Liver (tissue), 9 donors: ENCODE results near the gene CD101. TPM values are rescaled to one million over a fixed set of nuclear protein-coding genes. Genes with fewer than 3 reads are reported as not detected.

Experiments
- DNase-seq: peaks from one replicate; pipeline ENCODE4 v3.0.0-alpha.2; 2017; ENCODE audit warnings: low spot score
- H3K27ac ChIP-seq, 2 donors: one replicate each; pipeline ENCODE4 v1.7.0; 2013; ENCODE audit warnings: inconsistent platforms in 2 of 2, low read length in 2 of 2, control low read depth in 1 of 2, low read depth in 1 of 2, mild to moderate bottlenecking in 1 of 2
- H3K27me3 ChIP-seq, 4 donors: one replicate each; pipeline versions ENCODE4 v1.6.1 to v1.7.0; 2013; ENCODE audit warnings: low read length in 3 of 4, inconsistent platforms in 1 of 4, mild to moderate bottlenecking in 1 of 4, moderate library complexity in 1 of 4; ENCODE audit not compliant: control insufficient read depth in 4 of 4, insufficient read depth in 4 of 4
- H3K36me3 ChIP-seq, 4 donors: one replicate each; pipeline versions ENCODE4 v1.6.1 to v1.7.0; 2013; ENCODE audit warnings: low read length in 3 of 4, mild to moderate bottlenecking in 3 of 4, low read depth in 1 of 4, moderate library complexity in 1 of 4; ENCODE audit not compliant: control insufficient read depth in 4 of 4, insufficient read depth in 3 of 4
- H3K4me1 ChIP-seq, 4 donors: one replicate each; pipeline versions ENCODE4 v1.6.1 to v1.7.0; 2013; ENCODE audit warnings: low read length in 3 of 4, mild to moderate bottlenecking in 3 of 4, moderate library complexity in 1 of 4; ENCODE audit not compliant: control insufficient read depth in 4 of 4, insufficient read depth in 4 of 4
- H3K4me3 ChIP-seq, 3 donors: one replicate each; pipeline versions ENCODE4 v1.6.1 to v1.7.0; 2013; ENCODE audit warnings: low read length in 3 of 3, control low read depth in 1 of 3, low read depth in 1 of 3, mild to moderate bottlenecking in 1 of 3
- H3K9ac ChIP-seq, 2 donors: one replicate each; pipeline ENCODE4 v1.7.0; 2013; ENCODE audit warnings: low read length in 2 of 2, mild to moderate bottlenecking in 2 of 2, moderate library complexity in 2 of 2, control low read depth in 1 of 2, low read depth in 1 of 2
- H3K9me3 ChIP-seq, 4 donors: one replicate each; pipeline versions ENCODE4 v1.6.1 to v1.7.0; 2013; ENCODE audit warnings: low read length in 3 of 4; ENCODE audit not compliant: control insufficient read depth in 4 of 4
- EGR1 ChIP-seq, 2 donors: IDR thresholded peaks; 2 replicates each; pipeline ENCODE4 v1.6.1; 2016 to 2018; ENCODE audit warnings: antibody characterized with exemption in 2 of 2, low read depth in 2 of 2
- FOXA1 ChIP-seq: IDR thresholded peaks from 2 replicates; pipeline ENCODE4 v1.6.1; 2016; ENCODE audit warnings: antibody characterized with exemption
- FOXA2 ChIP-seq: IDR thresholded peaks from 2 replicates; pipeline ENCODE4 v1.6.1; 2016; ENCODE audit warnings: antibody characterized with exemption
- GABPA ChIP-seq, 2 donors: IDR thresholded peaks in 1 of 2; conservative IDR thresholded peaks in 1 of 2; 2 replicates each; pipeline ENCODE4 v1.6.1; 2016; ENCODE audit warnings: antibody characterized with exemption in 2 of 2, mild to moderate bottlenecking in 1 of 2, moderate library complexity in 1 of 2
- HNF4A ChIP-seq, 2 donors: conservative IDR thresholded peaks; 2 replicates each; pipeline ENCODE4 v1.6.1; 2016; ENCODE audit warnings: antibody characterized with exemption in 2 of 2, mild to moderate bottlenecking in 2 of 2
- HNF4G ChIP-seq: IDR thresholded peaks from 2 replicates; pipeline ENCODE4 v1.6.1; 2016; ENCODE audit warnings: antibody characterized with exemption
- JUND ChIP-seq, 2 donors: IDR thresholded peaks; 2 replicates each; pipeline ENCODE4 v1.6.1; 2016; ENCODE audit warnings: antibody characterized with exemption in 2 of 2
- NR2F2 ChIP-seq: IDR thresholded peaks from 2 replicates; pipeline ENCODE4 v1.6.1; 2016; ENCODE audit warnings: antibody characterized with exemption
- RAD21 ChIP-seq, 2 donors: IDR thresholded peaks; 2 replicates each; pipeline ENCODE4 v1.6.1; 2016; ENCODE audit warnings: antibody characterized with exemption in 2 of 2, mild to moderate bottlenecking in 2 of 2
- RXRA ChIP-seq, 2 donors: IDR thresholded peaks; 2 replicates each; pipeline ENCODE4 v1.6.1; 2017 to 2018; ENCODE audit warnings: antibody characterized with exemption in 2 of 2, mild to moderate bottlenecking in 1 of 2
- SP1 ChIP-seq: IDR thresholded peaks from 2 replicates; pipeline ENCODE4 v1.6.1; 2018; ENCODE audit warnings: antibody characterized with exemption, mild to moderate bottlenecking
- TAF1 ChIP-seq: conservative IDR thresholded peaks from 2 replicates; pipeline ENCODE4 v1.6.1; 2016; ENCODE audit warnings: antibody characterized with exemption, mild to moderate bottlenecking
- YY1 ChIP-seq: IDR thresholded peaks from 2 replicates; pipeline ENCODE4 v1.6.1; 2016; ENCODE audit warnings: antibody characterized with exemption, mild to moderate bottlenecking
- WGBS: extraction: QIAGEN DNeasy Blood & Tissue Kit; methylation state at CpG from one replicate; pipeline ENCODE4 v1.1.7; 2013; 5-methylcytosine and 5-hydroxymethylcytosine counted together
- polyA plus RNA-seq, 2 donors: library from polyadenylated mRNA; stranded (reverse) in 1 of 2; unstranded in 1 of 2; fragments of 200-250 nt in 1 of 2; fragments of >200 nt in 1 of 2; fragmentation: Nextera tagmentation in 1 of 2; extraction: Ambion mirVana in 1 of 2; gene quantifications; one replicate each; pipeline versions ENCODE4 v1.2.1 to v1.2.3, GENCODE V29; 2013 to 2015
- total RNA-seq, 2 donors: library from RNA; depleted of rRNA; stranded (reverse); fragments of >200 nt; gene quantifications; one replicate each; pipeline ENCODE4 v1.2.3, GENCODE V29; 2014
- TF ChIP-seq, protein P1 (sequence below): IDR thresholded peaks from 2 replicates; pipeline ENCODE4 v1.6.1; 2016; ENCODE audit warnings: antibody characterized with exemption
- TF ChIP-seq, protein P2 (sequence below): IDR thresholded peaks from 2 replicates; pipeline ENCODE4 v1.6.1; 2016; ENCODE audit warnings: antibody characterized with exemption
- TF ChIP-seq, protein P3 (sequence below): IDR thresholded peaks from 2 replicates; pipeline ENCODE4 v1.6.1; 2016; ENCODE audit warnings: antibody characterized with exemption
- TF ChIP-seq, protein P4 (sequence below): fragments of 150-350 bp; IDR thresholded peaks from 2 replicates; pipeline ENCODE4 v1.5.1; 2017; ENCODE audit warnings: improper control_type of control experiment, low read depth, low read length; ENCODE audit not compliant: missing input control
- donor health status: healthy.
- donor health status: healthy.
- donor health status: healthy.
- donor health status: healthy.
- donor health status: healthy.

Gene CD101
- total and polyA plus RNA-seq, 4 donors: 0.24 to 2.0 (median 0.65) TPM

DNA sequence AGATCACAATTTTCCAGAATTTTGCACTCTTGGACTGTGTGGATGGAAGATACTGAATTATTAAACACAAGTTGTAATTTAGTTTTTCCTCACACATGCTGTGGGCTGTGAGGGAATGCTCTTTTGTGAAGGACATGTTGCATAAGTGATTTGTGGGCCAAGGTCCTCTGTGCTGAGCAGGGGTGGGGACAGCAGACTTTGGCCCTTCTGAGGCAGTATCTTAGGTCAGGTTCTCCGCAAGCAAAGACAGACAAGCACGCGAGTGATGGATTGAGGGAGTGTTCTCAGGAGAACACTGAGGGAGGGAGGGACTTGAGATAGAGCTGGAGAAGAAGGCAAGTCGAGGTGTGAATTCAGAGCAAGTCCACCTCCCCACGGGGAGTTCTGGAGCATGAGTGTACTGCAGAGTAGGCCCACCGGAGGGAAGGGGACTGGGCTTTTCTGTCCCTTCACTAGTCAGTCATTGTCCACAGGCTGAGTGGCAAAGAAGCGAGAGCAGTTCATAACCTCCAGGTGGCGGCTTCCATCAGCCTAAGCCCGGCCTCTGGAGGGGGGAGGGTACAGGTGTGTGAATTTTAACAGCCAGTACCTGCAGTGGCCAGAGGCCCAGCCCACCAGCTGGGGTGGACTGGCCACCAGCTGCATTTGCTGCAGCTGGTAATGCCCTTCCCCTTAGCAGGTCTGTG, 19.1 kb upstream of the CD101 start:
- Histone ChIP-seq H3K4me3 (no peak overlapping the region), H3K27me3 (no peaks in the 10 kb centered on the region), H3K4me1 (peaks cover 0 to 13% (median 8%) of the 10 kb centered on the region in 4 donors), H3K9me3 (no peaks in the 10 kb centered on the region), H3K27ac (no peak overlapping the region), H3K36me3 (peaks cover 0 to 7% (median 0%) of the 10 kb centered on the region in 4 donors), H3K9ac (no peak overlapping the region)
- TF ChIP-seq RXRA (IDR thresholded peaks at IDR 0.05) (peak; percentile 52 to 65), NR2F2 (no peak), RAD21 (IDR thresholded peaks at IDR 0.05) (peak in 1 of 2 donors; percentile 8), HNF4G (peak; percentile 79), YY1 (no peak), SP1 (peak; percentile 24), JUND (IDR thresholded peaks at IDR 0.05) (peak in 1 of 2 donors; percentile 31), FOXA1 (no peak), HNF4A (conservative IDR thresholded peaks at IDR 0.05) (peak; percentile 93 to 94)
- TF ChIP-seq, protein P1, sequence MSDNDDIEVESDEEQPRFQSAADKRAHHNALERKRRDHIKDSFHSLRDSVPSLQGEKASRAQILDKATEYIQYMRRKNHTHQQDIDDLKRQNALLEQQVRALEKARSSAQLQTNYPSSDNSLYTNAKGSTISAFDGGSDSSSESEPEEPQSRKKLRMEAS: peak; percentile 34
- DNase-seq: no peak
- 61% methylated on average over 9 of the region's 9 CpGs for whole genome bisulfite sequencing

DNA sequence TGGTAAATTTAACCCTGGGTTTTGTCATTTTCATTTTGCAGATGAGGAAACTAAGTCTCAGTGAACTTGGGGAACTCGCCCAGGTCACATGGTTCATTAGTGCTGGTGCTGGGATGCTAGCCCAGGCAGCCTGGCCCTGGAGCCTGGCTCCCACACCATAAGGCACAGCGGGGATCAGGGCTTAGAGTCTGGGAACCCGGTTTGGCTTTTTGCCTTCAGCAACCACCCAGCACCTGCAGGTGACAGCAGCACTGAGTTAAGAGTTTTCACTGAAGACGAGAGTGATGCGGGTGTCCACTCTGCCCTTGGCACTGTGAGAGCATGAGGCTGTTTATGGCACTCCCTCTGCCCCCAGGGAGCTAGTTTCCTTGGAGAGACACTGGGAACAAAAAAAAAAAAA, 18.4 kb upstream of the CD101 start:
- no peak for DNase-seq
- Histone ChIP-seq H3K9me3 (no peaks in the 10 kb centered on the region), H3K27me3 (no peaks in the 10 kb centered on the region), H3K4me3 (no peak overlapping the region), H3K9ac (no peak overlapping the region), H3K4me1 (peaks cover 0 to 13% (median 8%) of the 10 kb centered on the region in 4 donors), H3K27ac (no peak overlapping the region), H3K36me3 (peaks cover 0 to 7% (median 0%) of the 10 kb centered on the region in 4 donors)
- WGBS: 90% methylated on average over 5 of the region's 5 CpGs
- no peak for TF ChIP-seq FOXA1
- no peak for TF ChIP-seq RXRA (IDR thresholded peaks at IDR 0.05)
- no peak for TF ChIP-seq FOXA2
- TF ChIP-seq, protein P1: no peak
- TF ChIP-seq, protein P2, sequence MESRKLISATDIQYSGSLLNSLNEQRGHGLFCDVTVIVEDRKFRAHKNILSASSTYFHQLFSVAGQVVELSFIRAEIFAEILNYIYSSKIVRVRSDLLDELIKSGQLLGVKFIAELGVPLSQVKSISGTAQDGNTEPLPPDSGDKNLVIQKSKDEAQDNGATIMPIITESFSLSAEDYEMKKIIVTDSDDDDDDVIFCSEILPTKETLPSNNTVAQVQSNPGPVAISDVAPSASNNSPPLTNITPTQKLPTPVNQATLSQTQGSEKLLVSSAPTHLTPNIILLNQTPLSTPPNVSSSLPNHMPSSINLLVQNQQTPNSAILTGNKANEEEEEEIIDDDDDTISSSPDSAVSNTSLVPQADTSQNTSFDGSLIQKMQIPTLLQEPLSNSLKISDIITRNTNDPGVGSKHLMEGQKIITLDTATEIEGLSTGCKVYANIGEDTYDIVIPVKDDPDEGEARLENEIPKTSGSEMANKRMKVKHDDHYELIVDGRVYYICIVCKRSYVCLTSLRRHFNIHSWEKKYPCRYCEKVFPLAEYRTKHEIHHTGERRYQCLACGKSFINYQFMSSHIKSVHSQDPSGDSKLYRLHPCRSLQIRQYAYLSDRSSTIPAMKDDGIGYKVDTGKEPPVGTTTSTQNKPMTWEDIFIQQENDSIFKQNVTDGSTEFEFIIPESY: no peak
- no peak for TF ChIP-seq HNF4G
- TF ChIP-seq GABPA (IDR thresholded peaks at IDR 0.05 in 1 of 2, conservative IDR thresholded peaks at IDR 0.05 in 1 of 2): no peak
- no peak for TF ChIP-seq HNF4A (conservative IDR thresholded peaks at IDR 0.05)
- TF ChIP-seq SP1: no peak
- TF ChIP-seq TAF1: no peak
- TF ChIP-seq EGR1 (IDR thresholded peaks at IDR 0.05; ENCODE audit: low read depth in 2 of 2): no peak
- TF ChIP-seq, protein P3, sequence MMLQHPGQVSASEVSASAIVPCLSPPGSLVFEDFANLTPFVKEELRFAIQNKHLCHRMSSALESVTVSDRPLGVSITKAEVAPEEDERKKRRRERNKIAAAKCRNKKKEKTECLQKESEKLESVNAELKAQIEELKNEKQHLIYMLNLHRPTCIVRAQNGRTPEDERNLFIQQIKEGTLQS: no peak
- TF ChIP-seq, protein P4, sequence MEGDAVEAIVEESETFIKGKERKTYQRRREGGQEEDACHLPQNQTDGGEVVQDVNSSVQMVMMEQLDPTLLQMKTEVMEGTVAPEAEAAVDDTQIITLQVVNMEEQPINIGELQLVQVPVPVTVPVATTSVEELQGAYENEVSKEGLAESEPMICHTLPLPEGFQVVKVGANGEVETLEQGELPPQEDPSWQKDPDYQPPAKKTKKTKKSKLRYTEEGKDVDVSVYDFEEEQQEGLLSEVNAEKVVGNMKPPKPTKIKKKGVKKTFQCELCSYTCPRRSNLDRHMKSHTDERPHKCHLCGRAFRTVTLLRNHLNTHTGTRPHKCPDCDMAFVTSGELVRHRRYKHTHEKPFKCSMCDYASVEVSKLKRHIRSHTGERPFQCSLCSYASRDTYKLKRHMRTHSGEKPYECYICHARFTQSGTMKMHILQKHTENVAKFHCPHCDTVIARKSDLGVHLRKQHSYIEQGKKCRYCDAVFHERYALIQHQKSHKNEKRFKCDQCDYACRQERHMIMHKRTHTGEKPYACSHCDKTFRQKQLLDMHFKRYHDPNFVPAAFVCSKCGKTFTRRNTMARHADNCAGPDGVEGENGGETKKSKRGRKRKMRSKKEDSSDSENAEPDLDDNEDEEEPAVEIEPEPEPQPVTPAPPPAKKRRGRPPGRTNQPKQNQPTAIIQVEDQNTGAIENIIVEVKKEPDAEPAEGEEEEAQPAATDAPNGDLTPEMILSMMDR: no peak
